GM18907 (cell line): ENCODE data around the gene EEF1A2.
"Not testable (repeated sequence)": the region's sequence is repeated elsewhere in the genome, so short reads cannot be mapped to it uniquely, and the experiment has no call there.

Source experiments
- ATAC-seq: cut with Tn5 transposase; IDR thresholded peaks from one replicate; pipeline ENCODE4 v1.9.1; 2021; ENCODE audit warnings: mild to moderate bottlenecking, moderate library complexity; ENCODE audit not compliant: unreplicated experiment

Gene EEF1A2

GRCh38 chr20:63488315-63489251 is 10.3 kb downstream of the EEF1A2 start:
- no peak for ATAC-seq

DNA sequence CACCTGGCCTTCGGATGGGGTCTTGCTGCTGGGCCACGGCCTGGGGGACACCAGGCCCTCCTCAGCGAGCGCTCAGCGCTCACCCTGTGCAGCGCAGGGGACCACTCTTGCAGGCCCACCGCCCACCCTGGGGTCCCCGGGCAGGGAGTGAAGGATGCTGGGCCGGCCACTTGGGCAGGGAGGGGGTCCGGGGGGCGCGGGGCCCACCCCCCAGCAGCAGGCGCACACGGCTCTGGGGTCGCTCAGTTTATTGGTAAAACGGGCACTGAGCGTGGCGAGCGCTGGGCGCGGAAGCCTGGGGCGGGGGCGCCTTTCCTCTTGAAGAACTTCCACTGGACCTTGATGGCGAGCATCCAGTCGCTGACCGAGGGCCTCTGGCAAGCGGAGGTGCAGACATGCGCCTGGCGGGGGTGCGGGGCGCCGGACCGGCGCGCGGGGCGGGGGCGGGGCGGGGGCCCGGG is 11.1 kb downstream of the EEF1A2 start:
- ATAC-seq = no peak

DNA sequence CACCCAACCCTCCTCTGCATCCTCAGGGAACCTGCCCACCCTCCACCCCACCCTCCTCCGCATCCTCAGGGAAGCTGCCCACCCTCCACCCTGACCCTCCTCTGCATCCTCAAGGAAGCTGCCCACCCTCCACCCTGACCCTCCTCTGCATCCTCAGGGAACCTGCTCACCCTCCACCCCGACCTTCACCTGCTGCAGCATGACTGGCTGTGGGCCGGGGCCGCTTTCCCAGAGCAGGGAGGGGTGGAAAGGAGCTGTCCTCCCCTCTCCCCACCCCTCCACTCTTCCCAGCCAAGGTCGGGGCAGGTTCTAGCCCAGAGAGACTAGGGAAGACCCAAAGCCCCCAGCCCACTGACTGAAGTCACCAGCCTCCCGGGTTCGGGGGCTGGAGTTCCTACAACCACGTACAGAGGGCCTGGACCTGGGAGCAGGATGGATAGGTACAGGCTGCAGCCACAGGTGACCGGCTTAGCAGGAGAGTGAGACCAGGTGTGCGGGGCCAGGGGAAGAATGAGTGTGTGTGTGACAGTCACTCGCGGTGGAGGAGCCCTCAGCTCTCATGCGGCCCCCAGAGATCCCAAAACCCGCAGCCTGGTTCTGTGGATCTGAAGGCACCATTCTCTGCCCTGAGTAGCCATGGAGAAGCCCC is 11.6 kb downstream of the EEF1A2 start:
- no peak for ATAC-seq

DNA sequence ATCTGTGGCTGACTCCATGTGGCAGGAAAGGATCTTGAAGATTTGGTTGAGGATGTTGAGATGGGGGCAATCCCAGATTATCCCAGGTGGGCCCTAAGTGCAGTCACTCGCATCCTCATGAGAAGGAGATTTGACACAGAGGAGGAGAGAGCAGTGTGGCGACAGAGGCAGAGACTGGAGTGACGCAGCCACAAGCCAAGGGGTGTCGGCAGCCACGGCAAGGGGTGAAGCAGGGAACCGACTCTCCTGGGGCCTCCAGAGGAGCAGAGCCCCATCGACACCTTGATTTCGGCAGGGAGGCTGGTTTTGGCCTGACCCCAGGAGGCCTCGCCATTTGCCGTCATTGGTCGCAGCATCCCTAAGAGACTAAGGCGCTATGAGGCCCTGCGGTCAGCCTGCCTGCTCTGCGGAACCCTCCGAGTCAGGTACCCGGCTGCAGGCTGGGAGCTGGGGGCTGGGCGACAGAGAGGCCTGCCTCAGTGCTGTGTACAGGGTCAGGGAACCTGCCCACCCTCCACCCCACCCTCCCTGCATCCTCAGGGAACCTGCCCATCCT is 12.5 kb downstream of the EEF1A2 start:
- no peak for ATAC-seq

DNA sequence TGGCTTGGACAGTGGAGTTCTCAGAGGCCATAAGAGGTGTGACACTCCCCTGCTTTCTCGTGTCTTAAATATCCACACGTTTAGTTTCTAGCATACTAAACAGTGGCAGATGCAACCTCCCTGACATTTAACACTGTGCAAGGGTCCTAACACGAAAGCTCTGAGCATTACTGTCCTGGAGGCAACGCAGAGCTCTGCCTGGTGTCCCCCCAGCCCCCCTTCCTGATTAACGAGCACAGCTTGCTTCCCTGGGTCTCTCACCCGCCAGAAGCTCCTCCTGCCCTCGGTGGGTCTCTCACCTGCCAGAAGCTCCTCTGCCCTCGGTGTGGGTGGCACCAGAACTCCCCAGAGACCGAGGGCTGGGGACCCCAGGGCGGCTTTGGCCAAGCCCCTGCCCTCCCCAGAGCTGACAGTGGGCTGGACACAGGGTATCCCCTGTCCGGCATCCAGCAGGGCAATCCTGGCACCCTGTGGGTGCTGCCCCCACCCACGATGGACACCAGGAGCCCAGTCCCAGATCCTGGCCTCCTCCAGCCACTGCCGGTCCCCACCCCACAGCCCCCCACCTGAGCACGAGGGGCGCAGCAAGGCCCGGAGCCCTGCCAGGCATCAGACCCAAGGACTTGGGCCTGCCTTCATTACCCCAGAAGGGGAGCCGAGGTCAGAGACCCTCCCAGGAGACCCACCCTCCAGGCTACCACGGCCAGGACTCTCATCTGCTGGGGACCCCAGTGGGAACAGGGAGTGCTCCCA is 14.1 kb downstream of the EEF1A2 start:
- ATAC-seq = no peak

- ATAC-seq = no peak
Measured at GRCh38 chr20:63484236-63484635, 14.6 kb downstream of the EEF1A2 start.

GRCh38 chr20:63483834-63484233 is 15.0 kb downstream of the EEF1A2 start:
- ATAC-seq = no peak

DNA sequence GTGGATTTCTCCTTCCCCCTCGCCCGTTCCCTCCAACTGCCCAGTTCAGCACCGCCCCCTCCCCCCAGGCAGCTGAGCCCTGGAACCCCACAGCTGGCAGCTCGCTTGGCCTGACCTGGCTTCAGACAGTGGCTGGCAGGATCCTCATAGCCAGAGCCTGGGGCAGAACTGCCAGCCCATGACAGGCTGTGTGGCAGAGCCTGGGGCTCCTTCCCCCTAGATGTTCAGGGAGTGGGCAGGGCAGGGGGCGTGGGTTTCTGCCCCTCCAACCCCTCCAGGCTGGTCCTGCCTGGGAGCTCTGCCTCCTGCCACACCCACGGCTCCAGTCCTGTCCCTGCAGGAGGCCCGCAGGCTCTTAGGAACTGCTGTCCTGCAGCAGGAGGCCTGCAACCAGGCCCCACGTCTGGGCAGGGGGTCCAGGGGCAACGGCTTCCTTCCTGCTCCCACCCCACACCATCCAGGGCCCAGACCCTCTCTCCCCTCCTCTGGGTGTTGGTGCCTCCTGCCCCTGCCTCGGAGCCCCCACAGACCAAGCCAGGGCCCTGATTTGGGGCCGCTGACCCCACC is 16.8 kb downstream of the EEF1A2 start:
- no peak for ATAC-seq

DNA sequence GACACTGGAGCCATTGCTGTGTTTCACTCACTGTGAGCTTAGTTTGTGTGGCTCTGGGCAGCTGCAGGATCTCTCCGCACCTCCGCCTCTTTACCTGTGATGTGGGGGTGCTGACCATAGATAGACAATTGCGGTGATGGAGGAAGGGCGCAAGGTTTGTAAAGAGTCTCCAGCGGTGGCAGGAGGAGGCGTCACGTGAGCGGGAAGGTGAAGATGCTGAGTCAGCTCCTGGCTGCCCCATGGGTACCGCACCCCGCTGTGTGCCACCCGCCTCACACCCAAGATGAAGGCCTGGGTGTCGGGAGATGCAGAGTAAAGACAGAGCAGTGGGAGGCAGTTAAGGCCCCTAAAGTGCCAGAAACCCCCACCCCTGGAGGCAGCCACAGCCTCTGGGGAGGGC is 17.4 kb downstream of the EEF1A2 start:
- ATAC-seq = no peak

- not testable (repeated sequence) for ATAC-seq
Measured at GRCh38 chr20:63479695-63480419, 19.0 kb downstream of the EEF1A2 start.

DNA sequence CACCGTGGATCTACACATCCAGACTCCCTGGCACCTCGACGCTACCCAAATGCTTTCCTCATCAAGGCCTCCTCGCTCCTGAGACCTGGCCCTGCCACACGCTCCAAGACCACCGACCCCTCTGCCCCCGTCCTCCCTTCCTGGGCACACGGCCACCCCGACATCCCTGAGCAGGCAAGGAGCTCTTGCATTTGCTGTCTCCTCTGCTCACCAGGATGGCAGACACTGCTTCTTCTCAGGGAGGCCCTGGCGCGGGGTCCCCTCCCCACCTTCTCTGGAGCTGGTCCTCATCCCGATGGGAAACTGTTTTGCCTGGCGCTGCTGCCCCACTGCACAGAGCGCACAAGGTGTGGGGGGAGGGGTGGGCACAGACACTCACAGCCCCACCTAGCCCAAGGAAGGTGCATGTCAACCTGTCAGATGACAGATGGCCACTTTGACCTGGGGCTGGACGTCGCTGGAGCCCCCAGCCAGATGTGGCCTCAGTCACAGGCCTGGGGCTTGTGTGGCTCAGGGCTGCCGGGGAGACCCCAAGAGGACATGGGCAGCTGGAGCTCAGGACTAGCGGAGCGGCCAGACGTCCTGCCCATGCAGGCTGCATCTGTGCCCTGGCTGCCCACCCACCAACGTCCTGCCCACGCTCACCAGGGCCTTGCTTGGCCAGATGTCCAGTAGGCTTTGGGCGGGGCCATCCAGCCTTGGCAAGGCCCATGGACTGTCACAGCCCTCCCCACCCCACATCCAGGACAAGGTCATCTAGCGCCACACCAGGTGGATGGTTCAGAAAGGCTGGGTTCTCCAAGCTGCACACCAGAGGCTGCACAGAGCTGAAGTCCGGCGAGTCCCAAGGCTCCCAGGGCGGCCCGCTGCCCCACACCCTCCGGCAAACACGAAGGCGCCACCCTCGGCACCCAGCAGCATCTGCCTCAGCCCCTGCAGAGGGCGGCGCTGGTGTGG is 20.3 kb downstream of the EEF1A2 start:
- no peak for ATAC-seq

- ATAC-seq = no peak
Measured at GRCh38 chr20:63477944-63478343, 20.9 kb downstream of the EEF1A2 start.

- no peak for ATAC-seq
Measured at GRCh38 chr20:63477061-63477616, 21.7 kb downstream of the EEF1A2 start.

- no peak for ATAC-seq
Measured at GRCh38 chr20:63475209-63475608, 23.7 kb downstream of the EEF1A2 start.

- no peak for ATAC-seq
Measured at GRCh38 chr20:63473555-63474449, 25.1 kb downstream of the EEF1A2 start.

- no peak for ATAC-seq
Measured at GRCh38 chr20:63472862-63473390, 26.0 kb downstream of the EEF1A2 start.
